ENCODE measurements around the gene ABHD6. TPM values are rescaled to one million over a fixed set of nuclear protein-coding genes. Genes with fewer than 3 reads are reported as not detected.

Gene ABHD6
- total RNA-seq, 2 donors from 2014 or later: 7.5 to 8.6 TPM

DNA sequence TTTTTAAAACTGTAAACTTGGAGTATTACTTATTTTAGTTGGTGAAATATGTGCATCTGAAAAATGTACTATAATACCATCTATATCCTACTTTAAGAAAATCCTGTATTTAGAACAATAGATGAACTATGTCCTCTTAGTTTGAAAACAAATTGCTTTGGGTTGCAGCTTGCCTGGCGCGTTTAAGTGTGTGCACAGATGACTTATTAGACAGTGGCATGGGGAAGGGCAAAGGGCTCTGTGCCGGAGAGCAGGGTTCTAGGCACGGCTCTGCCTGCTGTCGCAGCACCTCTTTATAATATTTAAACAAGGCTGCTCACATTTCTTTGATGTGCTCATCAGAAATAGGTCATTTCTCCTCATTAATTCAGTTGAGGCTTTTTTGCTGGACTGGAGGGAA, 105.1 kb downstream of the ABHD6 start:
- no peak overlapping the region for H3K4me3 Mint-ChIP-seq
- H3K9me3 Mint-ChIP-seq: no peaks in the 10 kb centered on the region
- no peak overlapping the region for H3K27ac ChIP-seq (ENCODE audit: low read depth, low read length)
- H3K27me3 ChIP-seq (ENCODE audit: control insufficient read depth, insufficient read depth, low read length, poor library complexity, severe bottlenecking): no peaks in the 10 kb centered on the region
- WGBS, 2 experiments (ENCODE audit: insufficient coverage in 1 of 2, insufficient read length in 1 of 2): 97 to 100% methylated on average over 3 to 5 of the region's 5 CpGs
- no peaks in the 10 kb centered on the region for H3K36me3 ChIP-seq (ENCODE audit: control insufficient read depth, insufficient read depth, low read length)
- H3K9me3 ChIP-seq (ENCODE audit: control insufficient read depth, low read length): no peaks in the 10 kb centered on the region
- TF ChIP-seq CTCF (conservative IDR thresholded peaks at IDR 0.05): no peak
- H3K4me1 ChIP-seq (ENCODE audit: control insufficient read depth, insufficient read depth, low read length): no peaks in the 10 kb centered on the region
- no peaks in the 10 kb centered on the region for H3K4me1 Mint-ChIP-seq
- H3K4me3 ChIP-seq (ENCODE audit: low read length): no peak overlapping the region
- no peak overlapping the region for H3K27ac Mint-ChIP-seq
- H3K36me3 Mint-ChIP-seq (ENCODE audit: low read depth): peaks cover 4% of the 10 kb centered on the region
- no peak overlapping the region for H3K9ac ChIP-seq (ENCODE audit: extremely low read depth, low read length, poor library complexity, severe bottlenecking)
- H3K27me3 Mint-ChIP-seq (ENCODE audit: insufficient read depth): no peaks in the 10 kb centered on the region
- DNase-seq: no peak

Other genes with a start within 250 kb of the ABHD6 start
- 100 to 1,000 TPM; 212 to 221 TPM for gene FLNB, start 229.4 kb upstream of the ABHD6 start, total RNA-seq
- gene DNASE1L3, start 26.8 kb upstream of the ABHD6 start, total RNA-seq: not detected
- 10 to 100 TPM; 22.0 to 23.6 TPM for gene RPP14, start 68.5 kb downstream of the ABHD6 start, total RNA-seq
- 10 to 100 TPM; 10.5 to 13.7 TPM for gene HTD2, start 68.7 kb downstream of the ABHD6 start, total RNA-seq
- gene PXK, start 95.1 kb downstream of the ABHD6 start, total RNA-seq: 10 to 100 TPM; 16.0 to 22.0 TPM
- gene PDHB, start 196.0 kb downstream of the ABHD6 start, total RNA-seq: 100 to 1,000 TPM; 127 to 159 TPM

Data from endodermal cell (in vitro differentiated cells).